A549 treated with CORT108297 at 1 μM for 4 hours (cell line): ENCODE results near the gene MAP1S. TPM values are rescaled to one million over a fixed set of nuclear protein-coding genes. Genes with fewer than 3 reads are reported as not detected.

Source experiments
- total RNA-seq: library from RNA; stranded (reverse); fragments of 200-300 nt; extraction: Qiagen RNA extraction; gene quantifications from 5 replicates; pipeline ENCODE4 v1.2.3, GENCODE V29; 2022

Gene MAP1S, protein sequence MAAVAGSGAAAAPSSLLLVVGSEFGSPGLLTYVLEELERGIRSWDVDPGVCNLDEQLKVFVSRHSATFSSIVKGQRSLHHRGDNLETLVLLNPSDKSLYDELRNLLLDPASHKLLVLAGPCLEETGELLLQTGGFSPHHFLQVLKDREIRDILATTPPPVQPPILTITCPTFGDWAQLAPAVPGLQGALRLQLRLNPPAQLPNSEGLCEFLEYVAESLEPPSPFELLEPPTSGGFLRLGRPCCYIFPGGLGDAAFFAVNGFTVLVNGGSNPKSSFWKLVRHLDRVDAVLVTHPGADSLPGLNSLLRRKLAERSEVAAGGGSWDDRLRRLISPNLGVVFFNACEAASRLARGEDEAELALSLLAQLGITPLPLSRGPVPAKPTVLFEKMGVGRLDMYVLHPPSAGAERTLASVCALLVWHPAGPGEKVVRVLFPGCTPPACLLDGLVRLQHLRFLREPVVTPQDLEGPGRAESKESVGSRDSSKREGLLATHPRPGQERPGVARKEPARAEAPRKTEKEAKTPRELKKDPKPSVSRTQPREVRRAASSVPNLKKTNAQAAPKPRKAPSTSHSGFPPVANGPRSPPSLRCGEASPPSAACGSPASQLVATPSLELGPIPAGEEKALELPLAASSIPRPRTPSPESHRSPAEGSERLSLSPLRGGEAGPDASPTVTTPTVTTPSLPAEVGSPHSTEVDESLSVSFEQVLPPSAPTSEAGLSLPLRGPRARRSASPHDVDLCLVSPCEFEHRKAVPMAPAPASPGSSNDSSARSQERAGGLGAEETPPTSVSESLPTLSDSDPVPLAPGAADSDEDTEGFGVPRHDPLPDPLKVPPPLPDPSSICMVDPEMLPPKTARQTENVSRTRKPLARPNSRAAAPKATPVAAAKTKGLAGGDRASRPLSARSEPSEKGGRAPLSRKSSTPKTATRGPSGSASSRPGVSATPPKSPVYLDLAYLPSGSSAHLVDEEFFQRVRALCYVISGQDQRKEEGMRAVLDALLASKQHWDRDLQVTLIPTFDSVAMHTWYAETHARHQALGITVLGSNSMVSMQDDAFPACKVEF
- total RNA-seq: 30.1 to 38.2 TPM (median 33.6 TPM) in 5 replicates

DNA sequence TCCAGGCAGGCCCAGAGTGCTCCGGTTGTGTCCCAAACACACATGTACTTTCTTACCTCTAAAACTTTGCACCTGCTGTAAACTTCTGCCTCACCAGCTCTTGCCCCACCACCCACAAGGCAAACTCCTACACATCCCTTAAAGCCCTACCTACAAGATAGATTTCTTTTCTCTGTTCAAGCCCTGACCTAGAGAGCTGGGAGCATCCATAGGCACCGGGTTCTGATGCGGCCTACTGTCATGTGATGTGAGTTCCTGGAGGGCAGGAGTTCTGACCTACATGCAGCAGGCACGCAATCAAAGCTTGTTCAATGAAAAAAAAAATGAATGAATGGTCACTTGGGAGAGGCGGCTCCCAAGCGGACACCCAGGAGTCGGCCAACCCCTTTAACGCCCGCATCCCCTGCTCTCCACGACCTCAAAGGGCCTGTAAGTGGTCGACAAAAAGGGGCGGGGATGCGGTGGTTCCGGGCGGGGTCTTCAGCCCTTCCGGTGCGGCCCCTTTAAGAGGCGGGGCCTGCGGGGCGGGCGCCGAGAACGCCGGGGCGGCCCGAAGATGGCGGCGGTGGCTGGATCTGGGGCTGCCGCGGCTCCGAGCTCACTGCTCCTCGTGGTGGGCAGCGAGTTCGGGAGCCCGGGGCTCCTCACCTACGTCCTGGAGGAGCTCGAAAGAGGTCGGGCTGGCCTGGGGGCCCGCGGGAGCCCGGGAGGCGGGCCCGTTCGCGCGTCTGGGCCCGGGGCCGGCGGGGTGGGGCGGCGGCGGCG lies at the start of gene MAP1S:
MAP1S (plus strand) TSS at position 534 of the 765 bp plus-strand sequence; CDS start at position 557, 23 bp downstream.

DNA sequence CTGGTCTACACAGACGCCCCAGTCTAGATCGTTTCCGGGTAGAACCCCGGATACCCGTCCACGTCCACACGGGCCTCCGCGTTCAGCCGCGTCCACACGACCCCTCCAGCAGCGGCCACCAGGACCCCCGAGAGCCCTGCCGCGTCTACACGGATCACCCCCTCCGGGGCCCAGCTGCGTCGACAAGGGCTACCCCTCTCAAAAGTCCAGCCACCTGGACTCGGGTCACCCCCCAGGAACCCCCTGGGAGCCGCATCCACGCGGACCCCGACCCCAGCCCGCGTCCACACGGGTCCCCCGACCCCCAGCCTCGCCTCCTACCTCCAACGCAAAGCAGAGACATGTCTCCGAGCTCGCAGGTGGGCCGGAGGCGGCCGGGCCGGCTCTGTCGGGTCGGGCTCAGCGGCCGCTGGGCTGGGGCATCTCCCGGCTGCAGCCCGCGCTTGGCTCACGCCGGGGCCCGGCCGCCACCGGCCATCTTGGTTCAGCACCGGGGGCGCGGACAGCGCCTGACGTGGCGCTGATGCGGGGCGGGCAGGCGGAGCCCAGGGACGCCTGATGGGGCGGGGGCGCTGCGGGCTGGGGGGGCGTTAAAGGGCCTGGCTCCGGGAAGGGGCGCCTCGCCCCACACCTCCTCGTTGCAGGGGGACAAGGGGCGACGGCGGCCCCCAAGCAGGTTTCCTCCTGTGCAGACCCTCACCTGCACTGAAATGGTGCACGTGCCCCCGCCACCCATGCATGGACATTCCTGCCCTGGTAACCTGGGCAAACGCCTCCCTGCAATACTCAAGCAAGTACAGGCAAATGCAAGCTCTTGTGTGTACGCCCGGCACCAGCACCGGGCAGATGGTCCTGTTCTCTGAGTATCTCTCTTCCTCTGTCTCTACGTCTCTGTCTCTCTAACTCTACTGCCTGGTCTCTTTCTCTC lies 31.2 kb upstream of the MAP1S start, which contains the start of gene UNC13A:
UNC13A (minus strand) TSS at position 498 of the 928 bp plus-strand sequence; CDS start at position 343, 155 bp downstream.

DNA sequence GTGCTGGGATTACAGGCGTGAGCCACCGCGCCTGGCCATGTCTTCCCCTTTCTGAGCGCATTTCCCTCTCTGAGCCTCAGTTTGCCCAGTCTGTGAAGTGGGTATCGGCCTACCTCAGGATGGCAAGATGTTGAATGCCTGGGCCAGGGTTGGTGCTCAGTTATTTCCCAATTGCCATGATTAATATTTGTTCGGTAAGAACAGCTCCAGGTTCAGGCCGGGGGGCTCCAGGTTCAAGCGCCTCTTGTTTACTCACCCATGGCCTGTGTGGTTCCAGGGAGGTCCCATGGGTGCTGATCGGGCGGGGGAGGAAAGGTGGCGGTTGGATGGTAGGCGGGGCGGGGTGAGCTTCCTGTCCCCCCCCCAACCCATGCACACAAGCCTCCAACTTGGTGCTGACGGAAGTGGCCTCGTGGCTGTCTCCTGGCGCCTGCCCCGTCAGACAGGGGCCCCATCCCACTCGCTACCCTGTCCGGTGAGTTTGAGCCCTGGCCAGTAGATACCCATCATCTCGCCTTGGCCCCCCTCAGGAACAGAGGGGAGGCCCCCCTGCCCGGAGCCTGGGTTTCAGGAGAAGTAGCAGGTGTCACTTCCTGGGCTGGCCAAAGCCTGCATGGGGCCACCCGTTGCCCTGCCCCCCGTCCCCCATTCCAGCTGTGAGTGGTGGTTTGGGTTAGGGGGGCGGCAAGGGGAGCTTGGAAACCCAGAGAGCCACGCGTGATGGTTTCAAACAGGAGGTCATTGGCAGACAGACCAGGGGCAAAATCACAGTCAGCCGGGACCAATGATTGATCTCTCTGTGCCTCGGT lies 32.0 kb downstream of the MAP1S start, which contains the start of gene FCHO1:
FCHO1 (plus strand) TSS at position 375 of the 809 bp plus-strand sequence. CDS start 3,688 bp downstream, outside the sequence.

Other genes starting within 250 kb of the MAP1S start
- gene SLC27A1, start 249.0 kb upstream of the MAP1S start, total RNA-seq: 2.2 to 3.5 TPM (median 3.0 TPM) in 5 replicates
- 46.3 to 80.6 TPM (median 76.2 TPM) in 5 replicates for gene PGLS, start 207.8 kb upstream of the MAP1S start, total RNA-seq
- gene COLGALT1, start 163.8 kb upstream of the MAP1S start, total RNA-seq: 54.8 to 78.8 TPM (median 71.2 TPM) in 5 replicates
- 1.3 to 2.2 TPM (median 1.9 TPM) in 5 replicates for gene UNC13A, start 31.1 kb upstream of the MAP1S start, total RNA-seq
- 19.2 to 21.5 TPM (median 20.2 TPM) in 5 replicates for gene FCHO1, start 32.0 kb downstream of the MAP1S start, total RNA-seq
- 3.6 to 4.8 TPM (median 4.5 TPM) in 5 replicates for gene B3GNT3, start 75.7 kb downstream of the MAP1S start, total RNA-seq
- gene INSL3, start 102.0 kb downstream of the MAP1S start, total RNA-seq: 0.30 to 0.66 TPM (median 0.39 TPM) in 5 replicates
- 0.22 to 0.43 TPM (median 0.30 TPM) in 5 replicates for gene JAK3, start 128.5 kb downstream of the MAP1S start, total RNA-seq
- 1,856 to 2,367 TPM (median 2,192 TPM) in 5 replicates for gene RPL18A, start 140.4 kb downstream of the MAP1S start, total RNA-seq
- 0.07 to 0.17 TPM (median 0.13 TPM) in 5 replicates for gene SLC5A5, start 152.5 kb downstream of the MAP1S start, total RNA-seq
- gene CCDC124, start 213.5 kb downstream of the MAP1S start, total RNA-seq: 93.5 to 115 TPM (median 107 TPM) in 5 replicates
- gene KCNN1, start 247.6 kb downstream of the MAP1S start, total RNA-seq: 0.35 to 1.0 TPM (median 0.69 TPM) in 5 replicates